DND-41 (cell line): ENCODE results near the gene SLC2A4RG.

Source experiments
- ATAC-seq: fragments of 200-7000 bp; cut with Tn5 transposase; 3 replicates; pipeline ENCODE4 v1.9.1; 2021; ENCODE audit warnings: low read depth; ENCODE audit not compliant: insufficient read depth
- DNase-seq: peaks from one replicate; pipeline ENCODE4 v3.0.0-alpha.2; 2020
- H2AFZ ChIP-seq: 2 replicates; pipeline ENCODE4 v1.6.0; 2012; ENCODE audit warnings: low read depth, low read length
- H3K27ac ChIP-seq: 2 replicates; pipeline ENCODE4 v1.5.1; 2012; ENCODE audit warnings: low read length, inconsistent platforms
- H3K27me3 ChIP-seq: fragments of 200-600 bp; sonication (generic); 2 replicates; pipeline ENCODE4 v1.6.0; 2012; ENCODE audit warnings: low read length, mild to moderate bottlenecking, inconsistent platforms; ENCODE audit not compliant: insufficient read depth, poor library complexity
- H3K36me3 ChIP-seq: 2 replicates; pipeline ENCODE4 v1.5.1; 2012; ENCODE audit warnings: low read length, inconsistent platforms; ENCODE audit not compliant: insufficient read depth
- H3K4me1 ChIP-seq: 2 replicates; pipeline ENCODE4 v1.5.1; 2012; ENCODE audit warnings: mild to moderate bottlenecking, low read length; ENCODE audit not compliant: insufficient read depth
- H3K4me2 ChIP-seq: 2 replicates; pipeline ENCODE4 v1.6.0; 2012; ENCODE audit warnings: mild to moderate bottlenecking, moderate library complexity, low read length, inconsistent platforms; ENCODE audit not compliant: insufficient read depth
- H3K4me3 ChIP-seq, 2 experiments: fragments of 200-600 bp in 1 of 2; shearing (Covaris generic) in 1 of 2; 2 replicates each; pipeline ENCODE4 v1.5.1; 2012 to 2016; ENCODE audit warnings: inconsistent platforms in 2 of 2, low read length in 2 of 2, mild to moderate bottlenecking in 2 of 2, low read depth in 1 of 2, moderate library complexity in 1 of 2
- H3K79me2 ChIP-seq: 2 replicates; pipeline ENCODE4 v1.6.0; 2012; ENCODE audit warnings: low read length, inconsistent platforms; ENCODE audit not compliant: insufficient read depth
- H3K9ac ChIP-seq: 2 replicates; pipeline ENCODE4 v1.6.0; 2012; ENCODE audit warnings: low read depth, mild to moderate bottlenecking, inconsistent platforms, low read length, moderate library complexity
- H3K9me3 ChIP-seq: 2 replicates; pipeline ENCODE4 v1.5.1; 2012; ENCODE audit warnings: low read length, moderate library complexity, mild to moderate bottlenecking, inconsistent platforms; ENCODE audit not compliant: insufficient read depth, severe bottlenecking
- H4K20me1 ChIP-seq: 2 replicates; pipeline ENCODE4 v1.6.0; 2012; ENCODE audit warnings: low read length; ENCODE audit not compliant: insufficient read depth
- CTCF ChIP-seq: IDR thresholded peaks from 2 replicates; pipeline ENCODE4 v1.5.1; 2012; ENCODE audit warnings: borderline replicate concordance, low read length, moderate library complexity, mild to moderate bottlenecking; ENCODE audit not compliant: poor library complexity, severe bottlenecking; ENCODE audit errors: extremely low read depth
- EZH2 ChIP-seq: IDR thresholded peaks from 3 replicates; pipeline ENCODE4 v1.6.1; 2012; ENCODE audit warnings: borderline replicate concordance, low read depth, mild to moderate bottlenecking, moderate library complexity, low read length, inconsistent platforms; ENCODE audit not compliant: severe bottlenecking

SLC2A4RG gene

GRCh38 chr20:63772781-63773518 is 33.4 kb downstream of the SLC2A4RG start:
- TF ChIP-seq CTCF (no peak), EZH2 (no peak)
- ATAC-seq (no peak), DNase-seq (no peak)
- no peak overlapping the region for H3K9ac ChIP-seq
- H3K79me2 ChIP-seq: no peaks in the 10 kb centered on the region
- H3K4me1 ChIP-seq: no peaks in the 10 kb centered on the region
- no peaks in the 10 kb centered on the region for H4K20me1 ChIP-seq
- H3K4me2 ChIP-seq: no peak overlapping the region
- H3K36me3 ChIP-seq: no peaks in the 10 kb centered on the region
- no peaks in the 10 kb centered on the region for H3K27me3 ChIP-seq
- H3K4me3 ChIP-seq: no peak overlapping the region
- no peak overlapping the region for H3K27ac ChIP-seq
- H2AFZ ChIP-seq: no peak overlapping the region
- no peaks in the 10 kb centered on the region for H3K9me3 ChIP-seq

GRCh38 chr20:63773571-63774241 is 34.1 kb downstream of the SLC2A4RG start:
- no peak overlapping the region for H3K9ac ChIP-seq
- H3K4me3 ChIP-seq: no peak overlapping the region
- H3K9me3 ChIP-seq: no peaks in the 10 kb centered on the region
- no peak overlapping the region for H3K4me2 ChIP-seq
- H3K79me2 ChIP-seq: no peaks in the 10 kb centered on the region
- no peaks in the 10 kb centered on the region for H3K36me3 ChIP-seq
- no peak overlapping the region for H2AFZ ChIP-seq
- no peak for TF ChIP-seq EZH2
- no peak for TF ChIP-seq CTCF
- no peaks in the 10 kb centered on the region for H4K20me1 ChIP-seq
- no peak for ATAC-seq
- DNase-seq: no peak
- no peaks in the 10 kb centered on the region for H3K27me3 ChIP-seq
- no peak overlapping the region for H3K27ac ChIP-seq
- no peaks in the 10 kb centered on the region for H3K4me1 ChIP-seq

GRCh38 chr20:63774306-63774705 is 34.7 kb downstream of the SLC2A4RG start:
- Histone ChIP-seq H3K4me2 (no peak overlapping the region), H3K27me3 (no peaks in the 10 kb centered on the region), H3K36me3 (no peaks in the 10 kb centered on the region), H3K9ac (no peak overlapping the region), H3K9me3 (no peaks in the 10 kb centered on the region), H2AFZ (no peak overlapping the region), H3K27ac (no peak overlapping the region), H3K4me3 (no peak overlapping the region), H4K20me1 (no peaks in the 10 kb centered on the region), H3K79me2 (no peaks in the 10 kb centered on the region), H3K4me1 (no peaks in the 10 kb centered on the region)
- no peak for ATAC-seq
- DNase-seq: no peak
- TF ChIP-seq EZH2: no peak
- no peak for TF ChIP-seq CTCF
